GM23338 (cell line): ENCODE data around the gene KCTD14. TPM values are rescaled to one million over a fixed set of nuclear protein-coding genes. Genes with fewer than 3 reads are reported as not detected.

Experiments
- ATAC-seq: fragments of 200-7000 bp; cut with Tn5 transposase; 3 replicates; pipeline ENCODE4 v1.9.1; 2020
- DNase-seq: peaks from one replicate; pipeline ENCODE4 v3.0.0-alpha.2; 2015; ENCODE audit warnings: low spot score
- H2AFZ ChIP-seq: fragments of 200-600 bp; sonication (generic); 2 replicates; pipeline ENCODE4 v1.8.0; 2016; ENCODE audit warnings: antibody characterized with exemption, mild to moderate bottlenecking, moderate library complexity
- H3F3A ChIP-seq: fragments of 200-600 bp; sonication (generic); replicated peaks from 2 replicates; pipeline ENCODE4 v1.8.0; 2017; ENCODE audit warnings: antibody characterized with exemption, mixed run types, low read depth
- H3K27ac ChIP-seq: fragments of 200-600 bp; sonication (generic); 2 replicates; pipeline ENCODE4 v1.6.1; 2016; ENCODE audit warnings: low read depth
- H3K27me3 ChIP-seq: fragments of 200-600 bp; sonication (generic); 2 replicates; pipeline ENCODE4 v1.8.0; 2016; ENCODE audit warnings: mild to moderate bottlenecking, mixed run types, moderate library complexity; ENCODE audit not compliant: insufficient read depth
- H3K36me3 ChIP-seq: fragments of 200-600 bp; sonication (generic); 2 replicates; pipeline ENCODE4 v1.8.0; 2016; ENCODE audit warnings: mild to moderate bottlenecking; ENCODE audit not compliant: insufficient read depth
- H3K4me1 ChIP-seq: fragments of 200-600 bp; sonication (generic); 2 replicates; pipeline ENCODE4 v1.8.0; 2016; ENCODE audit warnings: mild to moderate bottlenecking, moderate library complexity; ENCODE audit not compliant: insufficient read depth
- H3K4me2 ChIP-seq: fragments of 200-600 bp; sonication (generic); 2 replicates; pipeline ENCODE4 v1.7.1; 2017; ENCODE audit warnings: mixed run types
- H3K4me3 ChIP-seq: fragments of 200-600 bp; sonication (generic); 2 replicates; pipeline ENCODE4 v1.6.1; 2016; ENCODE audit warnings: mixed run types
- H3K79me2 ChIP-seq: fragments of 200-600 bp; sonication (generic); replicated peaks from 2 replicates; pipeline ENCODE4 v1.8.0; 2017; ENCODE audit warnings: mild to moderate bottlenecking; ENCODE audit not compliant: insufficient read depth
- H3K9me2 ChIP-seq: fragments of 200-600 bp; sonication (generic); 2 replicates; pipeline ENCODE4 v1.8.0; 2017; ENCODE audit not compliant: insufficient read depth
- H4K20me1 ChIP-seq: fragments of 200-600 bp; sonication (generic); replicated peaks from 2 replicates; pipeline ENCODE4 v1.8.0; 2017; ENCODE audit warnings: mild to moderate bottlenecking; ENCODE audit not compliant: insufficient read depth
- H3K27ac Mint-ChIP-seq: 2 replicates; pipeline ENCODE4 v1.8.0; 2020; ENCODE audit warnings: inconsistent platforms, mild to moderate bottlenecking, moderate library complexity, mixed read lengths
- H3K27me3 Mint-ChIP-seq: 3 replicates; pipeline ENCODE4 v1.8.0; 2022; ENCODE audit warnings: low read depth, mild to moderate bottlenecking, moderate library complexity, mixed read lengths, inconsistent platforms; ENCODE audit not compliant: insufficient read depth, poor library complexity
- H3K36me3 Mint-ChIP-seq: 3 replicates; pipeline ENCODE4 v1.8.0; 2021; ENCODE audit warnings: low read depth, mild to moderate bottlenecking, inconsistent platforms, moderate library complexity, mixed read lengths
- H3K4me1 Mint-ChIP-seq: 3 replicates; pipeline ENCODE4 v1.8.0; 2020; ENCODE audit warnings: mild to moderate bottlenecking, inconsistent platforms, mixed read lengths
- H3K4me3 Mint-ChIP-seq: 3 replicates; pipeline ENCODE4 v1.8.0; 2021; ENCODE audit warnings: moderate library complexity, mild to moderate bottlenecking, inconsistent platforms, mixed read lengths
- H3K9me3 Mint-ChIP-seq: 3 replicates; pipeline ENCODE4 v1.8.0; 2020; ENCODE audit warnings: moderate library complexity, mild to moderate bottlenecking, inconsistent platforms, mixed read lengths
- CREB1 ChIP-seq: fragments of 250-450 bp; sonication (Bioruptor Pico); IDR thresholded peaks from 2 replicates; pipeline ENCODE4 v1.5.0; 2020; ENCODE audit warnings: low read depth, mild to moderate bottlenecking, moderate library complexity
- CTCF ChIP-seq, 2 experiments: fragments of 200-600 bp in 1 of 2; sonication (generic) in 1 of 2; conservative IDR thresholded peaks; 2 replicates each; pipeline versions ENCODE4 v1.5.1 to v1.6.1; 2016 to 2017; ENCODE audit warnings: antibody characterized with exemption in 2 of 2, low read depth in 2 of 2, mild to moderate bottlenecking in 2 of 2, moderate library complexity in 1 of 2
- ETS1 ChIP-seq: IDR thresholded peaks from 2 replicates; pipeline ENCODE4 v1.6.1; 2016; ENCODE audit warnings: antibody characterized with exemption
- EZH2 ChIP-seq: fragments of 200-600 bp; sonication (generic); IDR thresholded peaks from one replicate; pipeline ENCODE4 v1.8.0; 2017; ENCODE audit warnings: antibody characterized with exemption, mild to moderate bottlenecking, low read depth; ENCODE audit not compliant: unreplicated experiment
- EZH2phosphoT487 ChIP-seq: fragments of 200-600 bp; sonication (generic); IDR thresholded peaks from one replicate; pipeline ENCODE4 v1.8.1; 2018; ENCODE audit warnings: antibody characterized with exemption; ENCODE audit not compliant: unreplicated experiment
- JUNB ChIP-seq: IDR thresholded peaks from one replicate; pipeline ENCODE4 v1.6.1; 2016; ENCODE audit warnings: antibody characterized with exemption; ENCODE audit not compliant: unreplicated experiment
- NANOG ChIP-seq: IDR thresholded peaks from 2 replicates; pipeline ENCODE4 v1.6.1; 2016; ENCODE audit warnings: antibody characterized with exemption, borderline replicate concordance
- POLR2AphosphoS5 ChIP-seq: IDR thresholded peaks from 2 replicates; pipeline ENCODE4 v1.6.1; 2016; ENCODE audit warnings: antibody characterized with exemption, low read depth
- REST ChIP-seq: IDR thresholded peaks from one replicate; pipeline ENCODE4 v1.6.1; 2018; ENCODE audit warnings: antibody characterized with exemption; ENCODE audit not compliant: unreplicated experiment
- STAT1 ChIP-seq: IDR thresholded peaks from one replicate; pipeline ENCODE4 v1.6.1; 2016; ENCODE audit warnings: antibody characterized with exemption; ENCODE audit not compliant: unreplicated experiment
- ZNF114 ChIP-seq: fragments of 250-450 bp; sonication (Bioruptor Pico); IDR thresholded peaks from 2 replicates; pipeline ENCODE4 v1.5.0; 2020; ENCODE audit warnings: mild to moderate bottlenecking, moderate library complexity
- ZNF331 ChIP-seq: fragments of 250-450 bp; sonication (Bioruptor Pico); IDR thresholded peaks from 2 replicates; pipeline ENCODE4 v1.5.0; 2020; ENCODE audit warnings: low read depth, mild to moderate bottlenecking, moderate library complexity
- ZNF462 ChIP-seq: fragments of 250-450 bp; sonication (Bioruptor Pico); IDR thresholded peaks from 2 replicates; pipeline ENCODE4 v1.5.0; 2020; ENCODE audit warnings: mild to moderate bottlenecking, moderate library complexity
- polyA plus RNA-seq: library from polyadenylated mRNA; unstranded; fragments of >200 nt; fragmentation: Nextera tagmentation; extraction: Ambion mirVana; gene quantifications from 2 replicates; pipeline ENCODE4 v1.2.1, GENCODE V29; 2016
- total RNA-seq: library from RNA; depleted of rRNA; stranded (reverse); fragments of >200 nt; shearing (Covaris generic); gene quantifications from 2 replicates; pipeline ENCODE4 v1.2.3, GENCODE V29; 2014

The KCTD14 gene
- total and polyA plus RNA-seq, 2 experiments from 2014 or later: 5.9 to 19.1 TPM

- peaks cover 6% of the 10 kb centered on the region; the same call in 1 of the 2 replicates for H3K4me1 ChIP-seq
- DNase-seq: peak; percentile 40
- Mint-ChIP-seq H3K36me3 (peaks cover 4% of the 10 kb centered on the region; the same call in 2 of the 3 replicates), H3K9me3 (no peaks in the 10 kb centered on the region), H3K27me3 (peaks cover 7% of the 10 kb centered on the region), H3K4me1 (peaks cover 9% of the 10 kb centered on the region), H3K4me3 (peak overlapping the region; percentile 99), H3K27ac (peak overlapping the region; percentile 97)
- peak overlapping the region; percentile 78 for H3K4me3 ChIP-seq
- no peaks in the 10 kb centered on the region for H3K9me2 ChIP-seq
- TF ChIP-seq ZNF331 (CRISPR knock-in tag): no peak
- no peak for TF ChIP-seq CREB1 (CRISPR knock-in tag)
- no peak for TF ChIP-seq NANOG
- TF ChIP-seq STAT1: no peak
- no peak for TF ChIP-seq CTCF (conservative IDR thresholded peaks at IDR 0.05; ENCODE audit: low read depth in 2 of 2)
- TF ChIP-seq REST: no peak
- TF ChIP-seq EZH2phosphoT487: no peak
- TF ChIP-seq ZNF114: no peak
- no peak for TF ChIP-seq POLR2AphosphoS5
- TF ChIP-seq ZNF462 (CRISPR knock-in tag): no peak
- TF ChIP-seq JUNB: no peak
- TF ChIP-seq ETS1: no peak
- TF ChIP-seq EZH2: no peak
- peak overlapping the region; percentile 79 for H3K4me2 ChIP-seq
- no peaks in the 10 kb centered on the region for H3K27me3 ChIP-seq
- ATAC-seq: peak; percentile 13
- H3F3A ChIP-seq: peaks cover 6% of the 10 kb centered on the region; the same call in 1 of the 2 replicates
- peak overlapping the region; percentile 56 for H3K27ac ChIP-seq
- peak overlapping the region; percentile 67 for H2AFZ ChIP-seq
- H4K20me1 ChIP-seq: no peaks in the 10 kb centered on the region
- H3K79me2 ChIP-seq: peaks cover 26% of the 10 kb centered on the region
- H3K36me3 ChIP-seq: peaks cover 8% of the 10 kb centered on the region; the same call in 1 of the 2 replicates
Measured at GRCh38 chr11:77993902-77994301, 29.2 kb downstream of the KCTD14 start.
